Natural killer cell treated with Interleukin-12 subunit alpha and Interleukin-12 subunit beta and Interleukin-15 and Interleukin-18, amount 100 ng/mL, for 72 hours (primary cell): ENCODE measurements around the gene EEF2. TPM values are rescaled to one million over a fixed set of nuclear protein-coding genes. Genes with fewer than 3 reads are reported as not detected.
"Not testable (repeated sequence)": the region's sequence is repeated elsewhere in the genome, so short reads cannot be mapped to it uniquely, and the experiment has no call there.

Experiments used
- ATAC-seq, 2 donors: fragments of 150-1000 bp; cut with Tn5 transposase in 1 of 2; sonication (Bioruptor Pico), chemical (Tn5 transposase) in 1 of 2; 2 replicates each; pipeline ENCODE4 v1.10.0; 2021
- DNase-seq: peaks from one replicate; pipeline ENCODE4 v3.0.0; 2022; ENCODE audit warnings: low spot score
- H3K27ac Mint-ChIP-seq, 2 donors: 1 replicate in 1 of 2; 2 replicates in 1 of 2; pipeline ENCODE4 v1.8.0; 2022; ENCODE audit warnings: mixed read lengths in 2 of 2, mild to moderate bottlenecking in 1 of 2, moderate library complexity in 1 of 2
- H3K27me3 Mint-ChIP-seq, 2 donors: 1 replicate in 1 of 2; 2 replicates in 1 of 2; pipeline ENCODE4 v1.8.0; 2022; ENCODE audit warnings: mixed read lengths in 2 of 2
- H3K36me3 Mint-ChIP-seq: one replicate; pipeline ENCODE4 v1.8.0; 2022; ENCODE audit warnings: mixed read lengths
- H3K4me1 Mint-ChIP-seq, 2 donors: 1 replicate in 1 of 2; 2 replicates in 1 of 2; pipeline ENCODE4 v1.8.0; 2022; ENCODE audit warnings: low read depth in 2 of 2, mixed read lengths in 2 of 2, mild to moderate bottlenecking in 1 of 2
- H3K4me3 Mint-ChIP-seq: one replicate; pipeline ENCODE4 v1.8.0; 2022; ENCODE audit warnings: mixed read lengths
- H3K9me3 Mint-ChIP-seq: 2 replicates; pipeline ENCODE4 v1.8.0; 2022; ENCODE audit warnings: mixed read lengths
- total RNA-seq, 2 donors: library from RNA; stranded (reverse); gene quantifications; one replicate each; pipeline ENCODE4 v1.2.3, GENCODE V29; 2022

Gene EEF2
- total RNA-seq, 2 donors from 2014 or later = 1,877 to 2,672 TPM

- Mint-ChIP-seq H3K9me3 (no peaks in the 10 kb centered on the region), H3K4me3 (no peak overlapping the region), H3K27me3 (no peaks in the 10 kb centered on the region), H3K4me1 (peaks cover 0 to 10% of the 10 kb centered on the region in 2 donors), H3K36me3 (no peaks in the 10 kb centered on the region), H3K27ac (no peak overlapping the region)
- DNase-seq (no peak), ATAC-seq (peak in 1 of 2 donors; percentile 11)
These were observed 34.3 kb upstream of the EEF2 start for GRCh38 chr19:4019578-4019977.

- Mint-ChIP-seq H3K9me3 (no peaks in the 10 kb centered on the region), H3K36me3 (no peaks in the 10 kb centered on the region), H3K4me1 (peaks cover 0 to 10% of the 10 kb centered on the region in 2 donors), H3K27ac (peak overlapping the region in 1 of 2 donors; percentile 60), H3K4me3 (no peak overlapping the region), H3K27me3 (no peaks in the 10 kb centered on the region)
- DNase-seq = no peak
- no peak for ATAC-seq
These were observed 33.7 kb upstream of the EEF2 start for GRCh38 chr19:4018775-4019504.

- DNase-seq (no peak), ATAC-seq (no peak)
- Mint-ChIP-seq H3K36me3 (no peaks in the 10 kb centered on the region), H3K9me3 (no peaks in the 10 kb centered on the region), H3K27ac (peak overlapping the region in 1 of 2 donors; percentile 60), H3K4me1 (peaks cover 0 to 10% of the 10 kb centered on the region in 2 donors), H3K27me3 (no peaks in the 10 kb centered on the region), H3K4me3 (no peak overlapping the region)
These were observed 32.9 kb upstream of the EEF2 start for GRCh38 chr19:4018140-4018613.

- H3K9me3 Mint-ChIP-seq = no peaks in the 10 kb centered on the region
- H3K4me3 Mint-ChIP-seq = no peak overlapping the region
- ATAC-seq (no peak), DNase-seq (no peak)
- H3K27ac Mint-ChIP-seq = no peak overlapping the region
- peaks cover 0 to 14% of the 10 kb centered on the region in 2 donors for H3K4me1 Mint-ChIP-seq
- H3K36me3 Mint-ChIP-seq = no peaks in the 10 kb centered on the region
- H3K27me3 Mint-ChIP-seq = no peaks in the 10 kb centered on the region
These were observed 31.8 kb upstream of the EEF2 start for GRCh38 chr19:4016903-4017638.

GRCh38 chr19:4016486-4016885 is 31.2 kb upstream of the EEF2 start:
- no peak for ATAC-seq
- Mint-ChIP-seq H3K27me3 (no peaks in the 10 kb centered on the region), H3K27ac (no peak overlapping the region), H3K36me3 (no peaks in the 10 kb centered on the region), H3K4me1 (peaks cover 0 to 12% of the 10 kb centered on the region in 2 donors), H3K4me3 (no peak overlapping the region), H3K9me3 (no peaks in the 10 kb centered on the region)
- DNase-seq = no peak

- DNase-seq = no peak
- Mint-ChIP-seq H3K27ac (no peak overlapping the region), H3K36me3 (no peaks in the 10 kb centered on the region), H3K9me3 (no peaks in the 10 kb centered on the region), H3K4me1 (peaks cover 5 to 16% of the 10 kb centered on the region in 2 donors), H3K27me3 (no peaks in the 10 kb centered on the region), H3K4me3 (no peak overlapping the region)
- ATAC-seq = no peak
These were observed 30.6 kb upstream of the EEF2 start for GRCh38 chr19:4015705-4016402.

- Mint-ChIP-seq H3K4me3 (no peak overlapping the region), H3K27ac (no peak overlapping the region), H3K36me3 (no peaks in the 10 kb centered on the region), H3K9me3 (no peaks in the 10 kb centered on the region), H3K27me3 (no peaks in the 10 kb centered on the region), H3K4me1 (peaks cover 5 to 16% of the 10 kb centered on the region in 2 donors)
- DNase-seq = no peak
- ATAC-seq = no peak
These were observed 29.6 kb upstream of the EEF2 start for GRCh38 chr19:4014541-4015491.

GRCh38 chr19:4013886-4014540 is 28.8 kb upstream of the EEF2 start:
- ATAC-seq (no peak), DNase-seq (no peak)
- Mint-ChIP-seq H3K27ac (no peak overlapping the region), H3K4me3 (no peak overlapping the region), H3K9me3 (no peaks in the 10 kb centered on the region), H3K4me1 (peaks cover 7 to 23% of the 10 kb centered on the region in 2 donors), H3K27me3 (no peaks in the 10 kb centered on the region), H3K36me3 (no peaks in the 10 kb centered on the region)

GRCh38 chr19:4012975-4013634 is 27.8 kb upstream of the EEF2 start:
- DNase-seq = no peak
- no peaks in the 10 kb centered on the region for H3K9me3 Mint-ChIP-seq
- ATAC-seq = no peak
- peaks cover 15 to 26% of the 10 kb centered on the region in 2 donors for H3K4me1 Mint-ChIP-seq
- no peaks in the 10 kb centered on the region for H3K27me3 Mint-ChIP-seq
- H3K27ac Mint-ChIP-seq = no peak overlapping the region
- no peaks in the 10 kb centered on the region for H3K36me3 Mint-ChIP-seq
- no peak overlapping the region for H3K4me3 Mint-ChIP-seq

- ATAC-seq (no peak), DNase-seq (no peak)
- Mint-ChIP-seq H3K27me3 (no peaks in the 10 kb centered on the region), H3K4me1 (peaks cover 15 to 26% of the 10 kb centered on the region in 2 donors), H3K4me3 (no peak overlapping the region), H3K9me3 (no peaks in the 10 kb centered on the region), H3K27ac (no peak overlapping the region), H3K36me3 (no peaks in the 10 kb centered on the region)
These were observed 27.1 kb upstream of the EEF2 start for GRCh38 chr19:4012092-4012974.

GRCh38 chr19:4011430-4011829 is 26.2 kb upstream of the EEF2 start:
- not testable (repeated sequence) for DNase-seq, H3K27me3 Mint-ChIP-seq, H3K4me3 Mint-ChIP-seq, H3K36me3 Mint-ChIP-seq, ATAC-seq, H3K9me3 Mint-ChIP-seq
- peak overlapping the region in 1 of 2 donors; percentile 27 for H3K27ac Mint-ChIP-seq
- H3K4me1 Mint-ChIP-seq = peaks cover 15 to 25% of the 10 kb centered on the region in 2 donors

GRCh38 chr19:4010808-4011110 is 25.5 kb upstream of the EEF2 start:
- ATAC-seq (no peak), DNase-seq (no peak)
- Mint-ChIP-seq H3K9me3 (no peaks in the 10 kb centered on the region), H3K36me3 (no peaks in the 10 kb centered on the region), H3K4me1 (peaks cover 15 to 23% of the 10 kb centered on the region in 2 donors), H3K27me3 (no peaks in the 10 kb centered on the region), H3K27ac (peak overlapping the region in 1 of 2 donors; percentile 27), H3K4me3 (no peak overlapping the region)
